GM21576 (cell line): Measurements from ENCODE around the gene KNSTRN.
A peak's percentile ranks its signal among the peaks of the same experiment; 100 is the strongest.

Experiments
- ATAC-seq: cut with Tn5 transposase; IDR thresholded peaks from one replicate; pipeline ENCODE4 v1.9.1; 2021; ENCODE audit warnings: mild to moderate bottlenecking, moderate library complexity; ENCODE audit not compliant: unreplicated experiment

KNSTRN gene

DNA sequence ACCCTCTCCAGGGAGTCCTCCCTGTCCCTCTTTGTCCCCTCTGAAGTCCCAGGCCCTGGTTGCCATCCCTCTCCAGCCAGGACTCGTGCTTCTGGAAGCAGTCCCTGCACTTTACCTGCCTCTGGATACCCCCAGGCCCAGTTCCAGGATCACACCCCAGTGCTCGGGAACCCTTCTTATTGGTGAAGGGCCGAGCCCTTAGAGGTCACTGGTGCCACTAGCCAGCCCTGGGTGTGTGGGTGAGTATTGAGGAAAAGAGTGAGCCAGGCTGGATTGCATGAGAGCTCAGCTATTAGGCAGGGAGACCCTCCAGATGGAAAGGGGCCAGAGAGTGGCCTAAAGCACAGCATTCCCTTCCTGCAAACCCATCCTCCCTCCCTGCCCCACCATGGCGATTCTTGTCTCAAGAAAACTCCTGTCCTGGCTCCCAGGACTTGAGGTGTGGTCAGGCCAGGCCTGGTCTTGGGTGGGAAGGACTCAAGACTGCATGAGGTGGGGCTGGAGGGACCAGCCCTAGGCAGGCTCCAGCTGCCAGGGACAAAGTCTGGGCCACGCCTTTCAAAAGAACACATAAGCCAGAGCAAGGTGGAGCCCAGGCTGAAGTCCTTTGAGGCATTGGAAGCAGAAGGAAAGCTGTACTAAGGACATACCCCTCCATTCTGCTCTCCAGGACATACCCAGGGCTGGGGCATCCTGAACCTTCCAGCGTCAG, 36.5 kb upstream of the KNSTRN start:
- no peak for ATAC-seq

DNA sequence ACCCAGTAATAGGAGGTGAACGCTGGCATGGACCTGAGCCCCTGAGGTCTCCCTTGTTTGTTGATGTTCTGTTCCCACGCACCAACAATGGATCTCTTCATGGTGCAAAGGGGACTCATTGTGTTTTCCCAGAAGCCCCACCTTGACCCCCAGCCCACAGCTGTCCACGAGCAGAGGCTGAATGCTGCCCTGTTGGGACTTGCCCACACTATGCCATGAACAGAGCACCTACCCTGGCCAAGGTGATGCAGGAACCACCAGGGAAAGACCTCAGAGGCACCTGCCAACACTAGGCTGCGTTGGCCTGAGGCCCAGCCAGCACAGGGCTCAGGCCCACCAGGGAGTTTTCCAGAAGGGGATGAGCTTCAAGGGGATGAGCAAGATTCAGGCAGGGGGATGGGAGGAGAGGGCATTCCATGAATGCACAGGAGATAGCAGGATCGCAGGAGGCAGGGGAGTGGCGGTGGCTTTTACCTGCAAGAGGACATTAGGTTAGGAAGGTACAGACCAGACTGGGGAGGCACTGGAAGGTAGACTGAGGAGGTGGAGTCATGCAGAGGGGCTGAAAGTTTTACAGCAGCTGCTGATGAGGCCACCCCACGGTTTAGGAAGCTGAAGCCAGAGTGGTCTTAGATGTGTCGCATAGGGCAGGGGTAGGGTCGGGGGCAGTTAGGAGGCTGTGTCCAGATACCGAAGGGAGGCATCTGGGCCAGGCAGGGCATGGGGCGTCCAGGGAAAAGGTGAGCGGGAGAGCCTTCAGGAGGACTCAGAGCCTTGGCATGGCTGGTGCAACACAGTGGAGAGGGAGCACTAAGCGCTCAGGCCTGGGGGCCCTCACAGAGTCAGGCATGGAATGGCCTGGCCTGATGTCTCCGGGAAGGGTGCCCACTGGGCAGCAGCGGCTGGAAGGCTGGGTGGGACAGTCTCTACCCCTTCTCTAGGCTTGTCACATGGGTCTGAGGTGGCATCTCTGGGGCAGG, 35.7 kb upstream of the KNSTRN start:
- ATAC-seq = no peak

DNA sequence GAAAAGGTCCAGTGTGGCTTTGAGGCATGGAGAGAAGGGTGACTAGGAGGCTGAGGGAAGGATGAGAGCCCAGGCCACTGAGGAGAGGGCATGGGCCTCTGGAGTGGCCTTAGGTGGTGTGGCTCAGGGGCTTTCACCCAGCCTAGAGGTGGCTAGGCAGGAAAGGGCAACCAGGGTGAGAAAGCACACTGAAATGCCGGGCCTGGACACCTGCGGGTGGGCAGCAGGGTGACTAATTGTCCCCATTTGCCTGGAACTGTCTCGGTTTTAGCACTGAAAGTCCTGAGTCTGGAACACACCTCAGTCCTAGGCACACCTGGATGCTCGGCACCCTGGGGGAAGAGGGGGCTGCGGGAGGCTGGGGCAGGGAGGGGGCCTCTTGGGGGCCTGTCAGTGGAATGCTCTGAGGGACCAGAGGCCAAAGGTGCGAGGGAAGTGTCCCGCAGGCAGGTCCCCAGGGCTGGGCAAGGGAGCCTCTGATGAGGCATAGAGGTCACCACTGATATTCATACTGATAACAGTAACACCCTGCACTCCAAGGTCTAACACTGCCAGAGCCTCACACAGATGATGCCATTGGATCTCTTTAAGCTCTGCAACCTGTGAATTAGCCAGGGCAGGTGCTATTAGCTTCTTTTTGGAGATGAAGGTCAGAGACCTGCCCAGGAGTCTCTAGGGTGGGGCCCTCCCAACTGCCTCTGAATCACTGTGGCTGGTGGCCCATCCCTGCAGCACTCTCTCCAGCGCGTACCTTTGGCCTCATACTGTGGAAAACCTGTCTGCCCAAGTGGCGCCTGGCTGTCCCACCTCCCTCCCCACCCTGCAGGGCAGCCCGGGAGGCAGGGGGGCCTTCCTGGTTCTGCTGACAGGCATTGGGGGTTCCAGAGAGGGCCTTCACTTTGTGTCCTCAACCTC, 34.7 kb upstream of the KNSTRN start:
- ATAC-seq = no peak

DNA sequence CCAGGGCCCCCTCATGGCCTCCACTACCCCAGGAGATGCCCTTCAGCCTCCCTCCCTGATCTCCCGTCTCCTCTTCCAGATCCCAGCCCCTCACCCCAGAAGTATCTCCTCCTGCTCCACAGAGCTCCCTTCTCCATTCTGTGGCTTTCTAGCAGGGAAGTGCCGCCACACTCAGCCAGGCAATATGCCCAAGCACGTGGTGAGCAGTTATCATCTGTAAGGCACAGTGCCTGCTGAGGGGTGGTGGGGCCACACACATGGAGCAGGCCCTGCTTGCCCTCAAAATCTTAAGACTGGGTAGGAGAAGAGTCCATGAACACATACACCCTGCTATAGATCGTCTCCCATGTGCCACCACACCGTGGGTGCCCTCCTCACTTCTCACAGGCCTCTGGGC, 34.0 kb upstream of the KNSTRN start:
- ATAC-seq = no peak

DNA sequence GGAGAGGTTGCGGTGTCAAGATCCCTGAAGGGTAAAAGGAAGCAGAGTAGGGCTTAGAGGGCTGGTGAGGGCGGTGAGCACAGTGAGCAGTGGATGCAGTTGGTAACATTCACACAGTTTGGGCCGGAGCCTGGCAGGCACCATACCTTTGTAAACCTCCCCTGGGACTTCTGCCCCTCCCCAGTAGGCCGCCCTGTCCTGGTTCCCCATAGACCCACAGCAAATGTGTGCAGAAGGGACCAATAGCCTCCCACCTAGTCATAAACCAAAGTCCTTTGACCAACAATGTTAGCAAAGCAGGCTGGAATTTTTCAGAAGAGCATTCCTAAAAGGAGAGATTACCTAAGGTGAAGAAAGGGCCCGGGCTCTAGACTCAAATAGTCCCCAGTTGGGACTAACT, 33.4 kb upstream of the KNSTRN start:
- ATAC-seq = no peak

DNA sequence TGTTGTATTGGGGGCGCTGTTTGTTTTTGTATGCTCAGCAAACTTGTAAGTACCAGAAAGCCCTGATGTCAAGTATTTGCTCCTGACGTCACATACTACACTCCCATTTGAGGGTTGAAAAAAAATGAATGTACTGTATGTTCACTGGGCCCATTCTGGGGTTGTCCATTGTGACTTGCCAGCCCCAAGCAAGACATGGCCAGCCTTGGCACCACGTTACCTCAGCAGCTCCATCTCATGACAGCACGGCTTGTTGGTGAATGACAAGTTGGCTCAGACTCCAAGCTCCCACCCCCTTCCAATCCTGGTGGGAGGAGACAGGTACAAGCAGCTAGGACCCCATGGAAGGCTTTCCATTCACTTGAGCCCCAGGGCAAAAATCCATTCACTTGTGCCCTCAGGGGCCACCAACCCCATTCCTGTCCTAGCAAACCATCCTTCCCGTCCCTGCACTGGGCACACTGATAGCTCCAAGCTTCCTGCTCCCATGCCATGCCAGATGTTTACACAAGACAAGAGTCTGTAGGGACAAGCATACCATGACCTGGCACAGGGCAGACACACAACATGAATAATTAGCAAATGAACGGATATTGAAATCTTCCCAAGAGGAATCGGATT, 30.1 kb upstream of the KNSTRN start:
- ATAC-seq = no peak

DNA sequence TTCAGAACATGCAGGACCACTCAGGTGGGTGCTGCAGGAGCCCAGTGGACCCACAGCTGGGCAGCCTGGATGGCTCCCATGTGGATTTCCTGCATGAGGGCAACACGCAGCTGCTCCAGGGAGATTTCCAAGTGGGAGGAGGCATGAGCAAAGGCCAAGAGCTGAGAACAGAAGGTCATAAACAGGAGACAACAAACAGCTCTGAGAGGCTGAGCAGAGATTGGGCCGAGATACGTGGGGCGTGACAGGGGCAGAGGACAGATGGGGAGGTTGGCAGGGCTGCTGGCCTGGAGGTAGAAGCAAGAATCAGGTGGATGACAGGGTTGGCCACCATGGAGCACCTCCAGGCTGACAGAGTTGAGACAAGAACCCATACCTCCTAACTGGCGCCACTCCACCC, 28.8 kb upstream of the KNSTRN start:
- no peak for ATAC-seq

DNA sequence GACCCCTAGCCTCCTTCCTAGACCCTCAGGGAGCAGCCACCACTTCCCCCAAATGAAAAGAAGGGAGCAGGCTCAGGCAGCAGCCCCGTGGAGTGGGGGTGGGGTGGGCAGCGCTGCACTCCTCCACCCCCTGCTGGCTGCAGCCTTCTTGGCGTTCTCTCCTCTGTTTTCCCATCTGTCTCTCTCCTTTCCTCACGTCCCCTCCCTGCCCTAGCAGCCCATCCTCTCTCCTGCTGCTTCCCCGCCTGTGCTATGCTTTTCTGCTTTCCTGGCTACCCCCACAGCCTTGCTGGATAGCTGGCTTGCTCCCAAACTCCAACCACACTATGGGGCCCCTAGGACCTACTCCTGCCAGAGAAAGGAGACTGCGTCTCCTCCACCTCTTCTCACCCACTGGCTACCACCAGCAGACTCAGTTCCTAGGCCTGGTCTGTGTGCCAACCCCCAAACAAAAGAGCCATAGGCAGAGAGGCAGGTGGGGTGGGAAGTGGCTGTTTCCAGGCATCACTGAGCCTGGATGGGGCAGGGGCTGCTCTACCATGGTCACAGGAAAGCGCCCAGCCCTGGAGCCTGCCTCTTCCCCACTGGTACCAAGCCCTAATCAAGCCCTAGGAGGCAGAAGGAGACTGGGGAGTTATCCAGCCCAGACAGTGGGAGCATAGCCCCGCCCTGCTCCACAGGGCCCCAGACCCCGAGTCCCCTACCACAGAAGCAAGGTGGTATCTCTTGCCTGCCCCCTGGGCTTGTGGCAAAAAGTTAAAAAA, 27.9 kb upstream of the KNSTRN start:
- no peak for ATAC-seq

DNA sequence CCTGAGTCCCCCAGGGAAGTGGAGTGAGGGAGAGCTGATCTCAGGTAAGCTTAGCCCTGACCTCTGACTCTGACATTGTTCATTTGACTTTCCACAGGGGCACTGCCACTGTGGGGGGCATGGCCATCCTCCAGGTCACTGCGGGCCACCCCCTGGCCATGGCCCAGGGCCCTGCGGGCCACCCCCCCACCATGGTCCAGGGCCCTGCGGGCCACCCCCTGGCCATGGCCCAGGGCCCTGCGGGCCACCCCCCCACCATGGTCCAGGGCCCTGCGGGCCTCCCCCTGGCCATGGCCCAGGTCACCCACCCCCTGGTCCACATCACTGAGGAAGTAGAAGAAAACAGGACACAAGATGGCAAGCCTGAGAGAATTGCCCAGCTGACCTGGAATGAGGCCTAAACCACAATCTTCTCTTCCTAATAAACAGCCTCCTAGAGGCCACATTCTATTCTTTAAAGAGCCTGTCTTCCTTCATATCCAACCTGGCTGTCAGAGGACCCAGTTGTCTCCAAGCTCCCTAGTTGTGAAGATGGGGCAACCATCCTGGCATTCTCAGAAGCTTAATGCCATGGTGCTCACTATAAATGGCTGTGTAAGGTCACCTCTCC, 26.4 kb upstream of the KNSTRN start:
- ATAC-seq = no peak

DNA sequence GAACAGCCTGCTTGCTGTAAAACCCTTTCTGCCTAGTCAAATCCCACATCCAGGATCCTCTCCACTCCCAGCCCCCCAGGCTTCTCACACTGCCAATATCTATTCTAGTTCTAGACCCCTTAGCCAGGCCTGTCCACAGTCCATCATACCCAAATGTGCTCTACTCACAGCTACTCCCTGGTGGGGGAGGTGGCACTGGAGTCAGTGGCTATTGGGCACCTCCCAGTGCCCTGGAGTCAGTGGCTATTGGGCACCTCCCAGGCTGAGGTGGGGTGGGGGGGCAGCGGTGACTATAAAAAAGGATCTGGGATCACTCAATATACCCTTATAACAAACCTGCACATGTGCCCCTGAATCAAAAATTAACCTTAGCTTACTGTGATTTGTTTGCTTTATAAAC, 25.3 kb upstream of the KNSTRN start:
- no peak for ATAC-seq

DNA sequence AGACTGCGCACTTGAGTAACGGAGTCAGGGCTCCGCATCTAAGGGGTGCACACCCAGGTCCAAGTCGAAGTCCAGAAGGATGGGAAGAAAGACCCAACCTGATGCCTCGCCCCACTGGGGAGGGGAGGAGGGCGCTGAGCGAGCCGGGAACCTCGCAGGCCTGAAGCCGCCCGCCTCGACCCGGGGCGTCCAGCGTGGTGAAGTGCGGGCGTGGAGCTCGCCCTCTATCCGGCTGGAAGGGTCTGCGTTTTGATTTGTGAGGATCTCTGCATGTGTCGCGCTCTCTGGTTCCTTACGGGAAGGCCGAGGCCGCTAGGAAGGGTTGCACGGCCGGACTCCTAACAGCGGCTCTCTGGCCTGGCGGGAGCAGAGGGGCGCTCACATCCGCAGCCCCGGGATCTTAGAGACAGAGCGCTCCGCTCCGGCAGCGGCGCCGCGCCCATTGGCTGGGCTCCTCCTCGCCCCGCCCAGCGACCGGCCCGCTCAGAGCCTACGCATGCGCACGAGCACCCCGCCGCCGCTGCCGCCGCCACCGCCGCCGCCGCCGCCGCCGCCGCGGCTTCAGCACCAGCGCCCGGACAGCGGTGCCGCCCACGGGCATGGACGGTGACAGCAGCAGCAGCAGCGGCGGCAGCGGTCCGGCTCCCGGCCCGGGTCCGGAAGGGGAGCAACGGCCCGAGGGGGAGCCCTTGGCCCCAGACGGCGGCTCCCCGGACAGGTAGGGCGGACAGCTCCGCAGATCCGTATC, 24.6 kb upstream of the KNSTRN start, which contains the start of gene DISP2:
DISP2 (plus strand) TSS at position 497 of the 748 bp plus-strand sequence; CDS start at position 600, 103 bp downstream.
- ATAC-seq = peak; percentile 67

DNA sequence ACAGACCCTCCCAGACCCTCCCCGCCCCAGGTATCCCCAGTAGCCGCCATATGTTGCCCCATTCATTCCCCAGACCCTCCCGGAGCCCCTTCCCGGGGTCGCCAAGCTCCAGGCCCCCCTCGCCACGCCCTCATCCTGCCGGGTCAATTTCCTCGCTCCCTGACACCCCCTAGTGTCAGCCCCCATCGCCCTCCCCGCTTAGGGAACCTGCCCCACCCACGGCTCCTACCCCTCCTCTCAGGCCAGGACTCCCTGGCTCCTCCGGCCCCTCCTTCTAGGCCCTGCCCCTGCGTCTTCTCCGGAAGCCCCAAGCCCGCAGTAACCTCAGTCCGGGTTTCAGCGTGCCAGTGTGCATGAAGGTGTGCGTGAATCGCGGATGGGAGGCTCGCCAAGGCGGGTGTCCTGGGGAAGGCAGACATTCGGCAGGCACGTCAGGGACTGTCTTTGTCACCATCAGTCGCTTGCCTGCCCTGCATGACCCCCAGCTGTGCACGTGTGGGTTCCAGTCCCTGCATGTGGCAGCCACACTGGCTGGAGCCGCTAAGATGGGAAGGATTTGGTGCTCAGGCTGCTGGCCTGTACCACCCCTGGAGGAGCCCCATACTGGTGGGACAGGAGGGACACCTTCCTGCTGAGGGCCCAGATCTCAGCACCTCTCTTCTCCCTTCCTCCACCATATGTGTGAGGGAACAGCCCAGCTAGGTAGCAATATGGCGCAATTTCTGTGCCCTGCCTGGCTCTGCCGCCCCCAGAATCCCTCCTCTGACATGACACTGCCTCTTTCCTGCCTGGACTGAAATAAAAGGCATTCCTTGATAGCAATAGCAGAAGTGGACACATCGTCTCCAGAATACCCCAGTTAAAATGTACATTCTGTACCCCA, 23.8 kb upstream of the KNSTRN start:
- peak; percentile 6 for ATAC-seq

DNA sequence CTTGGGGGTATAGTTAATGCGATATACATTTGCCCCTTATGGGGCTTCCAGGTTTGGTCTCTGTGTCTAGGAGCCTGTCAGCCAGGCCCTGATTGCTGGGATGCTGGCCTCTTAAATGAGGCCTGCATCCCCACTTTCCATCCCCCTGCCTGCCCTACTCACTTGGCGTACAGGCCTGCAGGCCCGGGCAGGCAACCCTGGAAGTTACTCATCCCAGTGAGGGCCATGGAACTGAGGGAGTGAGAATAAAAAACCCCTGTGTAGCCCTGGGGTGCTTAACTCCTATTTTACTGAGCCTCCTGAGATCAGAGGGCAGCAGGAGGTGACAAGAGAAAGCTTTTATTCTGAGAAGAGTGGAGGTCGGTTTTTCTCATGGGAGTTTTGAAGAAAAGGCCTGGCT, 22.5 kb upstream of the KNSTRN start:
- no peak for ATAC-seq

DNA sequence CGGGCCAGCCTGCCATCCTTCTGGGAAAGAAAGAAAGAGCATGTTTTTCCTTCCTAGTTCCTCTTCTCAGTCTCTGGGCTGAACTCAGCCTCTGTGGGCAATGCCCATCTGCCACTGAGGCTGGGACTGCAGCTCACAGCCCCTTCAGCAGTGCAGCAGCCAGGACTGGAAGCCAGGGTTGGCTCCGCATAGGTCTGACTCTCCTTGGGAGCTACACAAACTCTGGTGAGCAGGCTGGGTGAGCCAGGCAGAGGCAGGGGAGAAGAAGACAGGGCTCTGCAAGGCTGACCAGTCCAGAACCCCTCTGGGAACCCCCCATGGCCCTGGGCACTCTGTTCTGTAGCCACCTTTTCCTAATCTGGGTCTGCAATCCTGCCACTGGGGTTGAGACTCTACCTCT, 20.9 kb upstream of the KNSTRN start:
- no peak for ATAC-seq

DNA sequence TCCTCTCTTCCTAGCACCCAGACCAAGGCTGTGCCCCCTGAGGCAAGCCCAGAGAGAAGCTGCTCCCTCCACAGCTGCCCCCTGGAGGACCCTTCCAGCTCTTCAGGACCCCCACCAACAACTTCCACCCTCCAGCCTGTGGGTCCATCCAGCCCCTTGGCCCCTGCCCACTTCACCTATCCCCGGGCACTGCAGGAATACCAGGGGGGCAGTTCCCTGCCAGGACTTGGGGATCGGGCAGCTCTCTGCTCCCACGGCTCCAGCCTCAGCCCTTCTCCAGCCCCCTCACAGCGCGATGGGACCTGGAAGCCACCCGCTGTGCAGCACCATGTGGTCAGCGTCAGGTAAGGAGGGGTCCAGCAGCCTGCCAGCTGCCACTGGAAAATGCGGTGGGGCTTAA, 18.9 kb upstream of the KNSTRN start:
- no peak for ATAC-seq

DNA sequence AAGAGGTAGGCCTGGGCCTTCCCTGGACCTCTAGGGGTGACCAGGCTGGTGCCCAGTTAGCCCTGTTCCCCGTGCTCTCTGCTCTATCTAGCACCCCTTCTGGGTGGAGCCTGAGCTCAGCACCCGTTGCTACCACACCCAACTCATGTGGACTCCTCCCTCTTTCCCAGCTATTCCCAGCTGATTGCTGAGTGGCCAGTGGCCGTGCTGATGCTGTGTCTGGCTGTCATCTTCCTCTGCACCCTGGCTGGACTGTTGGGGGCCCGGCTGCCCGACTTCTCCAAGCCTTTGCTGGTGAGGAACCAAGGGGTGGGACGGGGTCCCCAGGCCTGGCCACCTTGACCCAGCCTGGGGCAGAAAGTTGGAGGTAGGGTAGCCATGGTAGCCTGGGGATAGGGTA, 18.3 kb upstream of the KNSTRN start:
- no peak for ATAC-seq

DNA sequence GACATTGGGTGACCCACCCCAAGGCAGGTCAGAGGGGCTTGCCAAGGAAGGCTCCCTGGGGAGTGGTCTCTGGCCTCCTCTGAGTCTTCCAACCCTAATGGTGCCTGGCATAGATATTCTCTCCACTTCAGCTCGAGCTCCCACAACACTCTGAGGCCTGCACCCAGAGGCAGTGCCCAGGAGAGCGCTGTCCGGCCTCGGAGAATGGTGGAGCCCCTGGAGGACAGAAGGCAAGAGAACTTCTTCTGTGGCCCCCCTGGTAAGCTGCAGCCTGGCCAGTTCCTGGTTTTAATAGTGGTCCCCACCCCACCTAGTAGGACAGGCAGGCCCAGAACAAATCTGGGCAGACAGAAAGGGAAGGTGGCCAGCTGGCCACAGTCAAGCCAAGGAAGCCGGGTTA, 17.5 kb upstream of the KNSTRN start:
- ATAC-seq = no peak
